Endodermal cell (in vitro differentiated cells): Measurements from ENCODE around the gene CALHM5. TPM values are rescaled to one million over a fixed set of nuclear protein-coding genes. Genes with fewer than 3 reads are reported as not detected.
A peak's percentile ranks its signal among the peaks of the same experiment; 100 is the strongest.

ENCODE experiments used
- DNase-seq: peaks from one replicate; pipeline ENCODE4 v3.0.0-alpha.2; 2017
- H3K27ac ChIP-seq: 2 replicates; pipeline ENCODE4 v1.5.1; 2013; ENCODE audit warnings: mild to moderate bottlenecking, low read depth, low read length, moderate library complexity
- H3K27me3 ChIP-seq: 2 replicates; pipeline ENCODE4 v1.6.1; 2013; ENCODE audit warnings: mild to moderate bottlenecking, low read length, moderate library complexity; ENCODE audit not compliant: insufficient read depth, control insufficient read depth, poor library complexity, severe bottlenecking
- H3K36me3 ChIP-seq: 2 replicates; pipeline ENCODE4 v1.7.0; 2013; ENCODE audit warnings: mild to moderate bottlenecking, low read length, moderate library complexity; ENCODE audit not compliant: control insufficient read depth, insufficient read depth
- H3K4me1 ChIP-seq: one replicate; pipeline ENCODE4 v1.7.0; 2013; ENCODE audit warnings: low read length; ENCODE audit not compliant: control insufficient read depth, insufficient read depth
- H3K4me3 ChIP-seq: 2 replicates; pipeline ENCODE4 v1.5.1; 2013; ENCODE audit warnings: mild to moderate bottlenecking, low read length, moderate library complexity
- H3K9ac ChIP-seq: 2 replicates; pipeline ENCODE4 v1.6.1; 2013; ENCODE audit warnings: mild to moderate bottlenecking, low read length, moderate library complexity; ENCODE audit not compliant: poor library complexity, severe bottlenecking; ENCODE audit errors: extremely low read depth
- H3K9me3 ChIP-seq: 2 replicates; pipeline ENCODE4 v1.6.1; 2013; ENCODE audit warnings: mild to moderate bottlenecking, low read length, moderate library complexity; ENCODE audit not compliant: control insufficient read depth
- H3K27ac Mint-ChIP-seq: 2 replicates; pipeline ENCODE4 v1.8.0; 2020; ENCODE audit warnings: mixed read lengths
- H3K27me3 Mint-ChIP-seq: 2 replicates; pipeline ENCODE4 v1.8.0; 2021; ENCODE audit warnings: mild to moderate bottlenecking, mixed read lengths; ENCODE audit not compliant: insufficient read depth
- H3K36me3 Mint-ChIP-seq: 2 replicates; pipeline ENCODE4 v1.8.0; 2020; ENCODE audit warnings: low read depth, mixed read lengths
- H3K4me1 Mint-ChIP-seq: 2 replicates; pipeline ENCODE4 v1.8.0; 2020; ENCODE audit warnings: mixed read lengths
- H3K4me3 Mint-ChIP-seq: 2 replicates; pipeline ENCODE4 v1.8.0; 2020; ENCODE audit warnings: mild to moderate bottlenecking, moderate library complexity, mixed read lengths
- H3K9me3 Mint-ChIP-seq: 2 replicates; pipeline ENCODE4 v1.8.0; 2020; ENCODE audit warnings: mild to moderate bottlenecking, mixed read lengths
- CTCF ChIP-seq: fragments of 200-600 bp; sonication (generic); conservative IDR thresholded peaks from 2 replicates; pipeline ENCODE4 v1.5.0; 2021; ENCODE audit warnings: antibody characterized with exemption, mild to moderate bottlenecking
- WGBS, 2 experiments: methylation state at CpG; one replicate each; pipeline versions ENCODE4 v1.1.5 to v1.1.7; 2013; ENCODE audit warnings: missing lambda C conversion rate in 2 of 2, mixed read lengths in 1 of 2; ENCODE audit not compliant: insufficient coverage in 1 of 2, insufficient read length in 1 of 2; 5-methylcytosine and 5-hydroxymethylcytosine counted together
- total RNA-seq, 2 donors: library from RNA; stranded (reverse); fragmentation: NEBNext Ultra II Directional in 1 of 2; extraction: Animal tissue kit (Norgen Biotek cat#: 25700) in 1 of 2; gene quantifications; 2 replicates in 1 of 2; 3 replicates in 1 of 2; pipeline ENCODE4 v1.2.1, GENCODE V29; 2021

CALHM5 gene
- total RNA-seq, 2 donors from 2014 or later, result 0.18 to 0.20 TPM

GRCh38 chr6:116536216-116536621 is 24.8 kb downstream of the CALHM5 start:
- Mint-ChIP-seq H3K27me3 (peaks cover under 1% of the 10 kb centered on the region), H3K36me3 (no peaks in the 10 kb centered on the region), H3K27ac (no peak overlapping the region), H3K4me3 (no peak overlapping the region), H3K9me3 (no peaks in the 10 kb centered on the region), H3K4me1 (peaks cover 15% of the 10 kb centered on the region)
- 15 to 18% methylated on average over 4 of the region's 4 CpGs for WGBS, 2 experiments
- H3K27ac ChIP-seq, result no peak overlapping the region
- no peaks in the 10 kb centered on the region for H3K4me1 ChIP-seq
- no peak for DNase-seq
- H3K27me3 ChIP-seq, result no peaks in the 10 kb centered on the region
- peak; percentile 91 for TF ChIP-seq CTCF
- H3K4me3 ChIP-seq, result no peak overlapping the region
- no peaks in the 10 kb centered on the region for H3K9me3 ChIP-seq
- no peak overlapping the region for H3K9ac ChIP-seq
- H3K36me3 ChIP-seq, result no peaks in the 10 kb centered on the region

DNA sequence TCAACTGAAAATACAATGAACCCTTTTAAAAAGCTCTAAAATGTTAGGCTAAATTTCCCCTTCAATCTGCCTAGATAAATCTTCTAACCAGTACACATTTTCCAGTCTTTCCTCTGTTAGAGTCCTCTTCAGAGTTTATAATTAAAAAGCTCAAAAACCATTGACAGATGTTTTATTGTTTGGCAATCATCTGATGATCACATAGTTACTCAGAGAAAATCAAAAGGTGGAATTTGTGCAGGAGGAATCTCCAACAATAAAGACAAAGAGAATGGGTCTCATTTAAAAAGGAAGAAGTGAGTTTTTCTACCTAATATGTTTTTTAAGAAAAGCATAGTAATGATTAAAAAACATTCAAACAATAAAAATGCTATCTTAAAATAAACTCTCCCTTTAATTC is 31.0 kb downstream of the CALHM5 start:
- H3K27me3 Mint-ChIP-seq, result no peaks in the 10 kb centered on the region
- H3K4me3 Mint-ChIP-seq, result no peak overlapping the region
- Histone ChIP-seq H3K9ac (no peak overlapping the region), H3K27me3 (peaks cover 9% of the 10 kb centered on the region), H3K36me3 (no peaks in the 10 kb centered on the region), H3K27ac (no peak overlapping the region), H3K9me3 (no peaks in the 10 kb centered on the region), H3K4me1 (no peaks in the 10 kb centered on the region), H3K4me3 (no peak overlapping the region)
- no peaks in the 10 kb centered on the region for H3K9me3 Mint-ChIP-seq
- H3K36me3 Mint-ChIP-seq, result no peaks in the 10 kb centered on the region
- no peaks in the 10 kb centered on the region for H3K4me1 Mint-ChIP-seq
- H3K27ac Mint-ChIP-seq, result no peak overlapping the region
- no peak for DNase-seq
- TF ChIP-seq CTCF, result no peak

GRCh38 chr6:116543149-116543548 is 31.7 kb downstream of the CALHM5 start:
- H3K4me1 ChIP-seq, result no peaks in the 10 kb centered on the region

More at GRCh38 chr6:116543149-116543548, 31.7 kb downstream of the CALHM5 start:
- no peak for TF ChIP-seq CTCF
- no peaks in the 10 kb centered on the region for H3K36me3 Mint-ChIP-seq
- no peaks in the 10 kb centered on the region for H3K9me3 Mint-ChIP-seq
- H3K9me3 ChIP-seq, result no peaks in the 10 kb centered on the region
- peaks cover 9% of the 10 kb centered on the region for H3K27me3 ChIP-seq
- H3K4me3 Mint-ChIP-seq, result no peak overlapping the region
- no peaks in the 10 kb centered on the region for H3K27me3 Mint-ChIP-seq
- DNase-seq, result no peak
- H3K4me3 ChIP-seq, result no peak overlapping the region
- no peak overlapping the region for H3K27ac ChIP-seq
- no peaks in the 10 kb centered on the region for H3K4me1 Mint-ChIP-seq
- no peaks in the 10 kb centered on the region for H3K36me3 ChIP-seq
- no peak overlapping the region for H3K9ac ChIP-seq
- no peak overlapping the region for H3K27ac Mint-ChIP-seq
